Right cardiac atrium (tissue), 5 donors: ENCODE data around the gene SCARF2. TPM values are rescaled to one million over a fixed set of nuclear protein-coding genes. Genes with fewer than 3 reads are reported as not detected.
"Not testable (repeated sequence)": the region's sequence is repeated elsewhere in the genome, so short reads cannot be mapped to it uniquely, and the experiment has no call there.

Source experiments
- ATAC-seq, 2 donors: fragments of 200-7000 bp; cut with Tn5 transposase; one replicate each; pipeline versions ENCODE4 v1.8.0 to v1.9.1; 2020; ENCODE audit warnings: moderate library complexity in 2 of 2, mild to moderate bottlenecking in 1 of 2
- DNase-seq, 3 donors: peaks; one replicate each; pipeline ENCODE4 v3.0.0-alpha.2; 2020
- H3K27ac ChIP-seq: one replicate; pipeline ENCODE4 v1.5.1; 2013; ENCODE audit warnings: mild to moderate bottlenecking, low read length, control low read depth, moderate library complexity
- H3K27me3 ChIP-seq: one replicate; pipeline ENCODE4 v1.6.1; 2013; ENCODE audit not compliant: control insufficient read depth, insufficient read depth
- H3K4me1 ChIP-seq: one replicate; pipeline ENCODE4 v1.6.1; 2013; ENCODE audit warnings: low read length; ENCODE audit not compliant: control insufficient read depth, insufficient read depth
- H3K4me3 ChIP-seq: one replicate; pipeline ENCODE4 v1.5.1; 2013; ENCODE audit warnings: low read length, control low read depth
- H3K9me3 ChIP-seq: one replicate; pipeline ENCODE4 v1.6.1; 2013; ENCODE audit warnings: low read length; ENCODE audit not compliant: control insufficient read depth
- WGBS: extraction: QIAGEN DNeasy Blood & Tissue Kit; methylation state at CpG from one replicate; pipeline ENCODE4 v1.1.7; 2013; 5-methylcytosine and 5-hydroxymethylcytosine counted together
- intact Hi-C, 4 donors: fragments of 100-400 bp; cut with DNase I; formaldehyde crosslinking; loops; one replicate each; pipeline versions ENCODE4 v1.11.0 to v1.14.0; 2022 to 2023
- polyA plus RNA-seq: library from polyadenylated mRNA; stranded (reverse); fragments of 200-250 nt; gene quantifications from one replicate; pipeline ENCODE4 v1.2.3, GENCODE V29; 2013
- total RNA-seq, 4 donors: library from RNA; stranded (reverse); fragmentation: NEBNext Ultra II Directional; extraction: Animal tissue kit (Norgen Biotek cat#: 25700); gene quantifications; one replicate each; pipeline ENCODE4 v1.2.1, GENCODE V29; 2021
- donor health status: healthy with polysubstance abuse.
- donor health status: DM: no; HTN: yes; CAD: no.
- donor health status: DM: no; HTN: no; CAD: no.
- donor health status: DM: no; HTN: yes; CAD: no; lungs with severe emphysema.
- donor health status: DM: yes; HTN: yes; CAD: no.

Gene SCARF2
- total and polyA plus RNA-seq, 5 donors: 2.9 to 7.1 (median 4.8) TPM

GRCh38 chr22:20471126-20471833 lies 33.7 kb upstream of the SCARF2 start:
- no peak for ATAC-seq

DNA sequence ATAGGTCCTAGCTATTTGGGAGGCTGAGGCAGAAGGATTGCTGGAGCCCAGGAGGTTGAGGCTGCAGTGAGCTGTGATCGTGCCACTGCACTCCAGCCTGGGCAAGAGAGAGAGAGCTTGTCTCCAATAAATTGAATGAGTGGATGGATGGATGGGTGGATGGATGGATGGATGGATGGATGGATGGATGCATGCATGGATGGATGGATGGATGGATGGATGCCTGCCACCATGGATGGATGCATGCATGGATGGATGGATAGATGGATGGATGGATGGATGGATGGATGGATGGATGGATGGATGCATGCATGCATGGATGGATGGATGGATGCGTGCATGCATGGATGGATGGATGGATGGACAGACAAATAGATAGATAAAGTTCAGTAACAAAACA lies 32.9 kb upstream of the SCARF2 start:
- H3K4me3 ChIP-seq, DNase-seq, intact Hi-C loops, H3K27me3 ChIP-seq, ATAC-seq, H3K9me3 ChIP-seq, H3K27ac ChIP-seq, H3K4me1 ChIP-seq: not testable (repeated sequence)
- 99% methylated on average over 2 of the region's 2 CpGs for WGBS

More at GRCh38 chr22:20471126-20471833, 33.7 kb upstream of the SCARF2 start:
- peaks cover 2% of the 10 kb centered on the region for H3K4me1 ChIP-seq
- H3K9me3 ChIP-seq: no peaks in the 10 kb centered on the region
- 94% methylated on average over 9 of the region's 9 CpGs for WGBS
- intact Hi-C loops: no loop called here
- no peak overlapping the region for H3K27ac ChIP-seq
- no peak for DNase-seq
- H3K27me3 ChIP-seq: no peaks in the 10 kb centered on the region
- H3K4me3 ChIP-seq: no peak overlapping the region

- Histone ChIP-seq H3K9me3 (no peaks in the 10 kb centered on the region), H3K27ac (no peak overlapping the region), H3K4me3 (no peak overlapping the region), H3K27me3 (no peaks in the 10 kb centered on the region), H3K4me1 (no peaks in the 10 kb centered on the region)
- no peak for ATAC-seq
- peak in 1 of 3 donors; percentile 24 for DNase-seq
- intact Hi-C loops: no loop called here
- 77% methylated on average over 6 of the region's 6 CpGs for WGBS
Observed at GRCh38 chr22:20469110-20469868, 31.7 kb upstream of the SCARF2 start.

GRCh38 chr22:20466659-20467379 lies 29.2 kb upstream of the SCARF2 start:
- H3K27ac ChIP-seq: no peak overlapping the region
- DNase-seq (no peak), ATAC-seq (no peak)
- peaks cover 2% of the 10 kb centered on the region for H3K4me1 ChIP-seq
- 89% methylated on average over 3 of the region's 3 CpGs for WGBS
- no peak overlapping the region for H3K4me3 ChIP-seq
- H3K27me3 ChIP-seq: no peaks in the 10 kb centered on the region
- intact Hi-C loops: no loop called here
- H3K9me3 ChIP-seq: no peaks in the 10 kb centered on the region

DNA sequence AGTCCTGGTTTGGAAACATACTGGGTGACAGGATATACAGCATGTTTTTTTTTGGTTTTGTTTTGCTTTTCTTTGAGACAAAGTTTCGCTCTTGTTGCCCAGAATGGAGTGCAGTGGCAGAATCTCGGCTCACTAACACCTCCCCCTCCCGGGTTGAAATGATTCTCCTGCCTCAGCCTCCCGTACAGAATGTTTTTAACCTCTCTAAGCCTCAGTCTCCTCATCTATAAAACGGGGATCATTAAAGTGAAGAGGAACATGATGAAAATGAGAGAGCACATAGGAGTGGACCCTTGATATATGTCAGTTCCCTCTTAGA lies 28.1 kb upstream of the SCARF2 start:
- H3K27me3 ChIP-seq: no peaks in the 10 kb centered on the region
- ATAC-seq: no peak
- intact Hi-C loops: no loop called here
- no peak for DNase-seq
- H3K9me3 ChIP-seq: no peaks in the 10 kb centered on the region
- H3K4me1 ChIP-seq: peaks cover 2% of the 10 kb centered on the region
- no peak overlapping the region for H3K4me3 ChIP-seq
- WGBS: 89% methylated on average over 5 of the region's 5 CpGs
- H3K27ac ChIP-seq: no peak overlapping the region

DNA sequence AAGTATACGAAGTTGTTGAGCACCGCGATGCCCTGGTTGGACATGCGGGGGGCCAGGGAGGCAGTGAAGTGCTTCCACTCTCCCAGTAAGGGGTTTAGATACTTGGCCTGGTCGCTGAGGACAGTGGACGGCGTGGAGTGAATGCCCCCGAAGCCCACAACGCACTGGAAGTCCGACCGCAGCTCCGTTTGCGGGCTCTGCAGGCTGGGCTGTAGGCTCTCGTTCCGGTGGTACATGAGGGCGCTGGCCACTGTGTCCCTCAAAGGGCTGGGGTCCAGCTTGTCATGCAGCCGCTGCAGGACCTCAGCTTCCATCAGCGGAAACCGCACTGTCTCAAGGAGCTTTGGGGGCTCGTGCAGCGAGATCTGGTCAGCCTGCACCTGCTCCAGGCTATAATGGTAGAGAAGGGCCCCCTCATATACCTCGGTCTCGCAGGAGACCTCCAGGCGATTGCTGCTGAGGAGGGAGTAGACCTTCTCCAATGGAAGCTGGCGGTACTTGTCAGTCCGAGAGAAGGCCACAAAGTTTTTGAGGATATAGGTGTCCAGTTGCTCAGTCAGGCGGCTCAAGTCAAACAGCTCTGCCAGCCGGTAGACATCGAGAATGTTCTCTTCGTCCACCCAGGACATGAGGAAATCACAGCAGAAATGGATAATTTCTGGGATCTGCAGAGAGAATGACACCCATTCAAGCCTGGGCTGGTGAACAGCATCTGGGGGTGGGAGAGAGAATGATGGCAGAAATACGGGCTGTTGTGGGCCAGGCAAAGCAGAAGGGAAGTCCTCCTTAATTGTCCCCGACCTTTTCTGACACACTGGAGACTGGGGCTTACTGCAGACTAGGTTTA lies 27.5 kb upstream of the SCARF2 start:
- 94% methylated on average over 32 of the region's 32 CpGs for WGBS
- intact Hi-C loops: no loop called here
- H3K9me3 ChIP-seq: no peaks in the 10 kb centered on the region
- peaks cover 2% of the 10 kb centered on the region for H3K4me1 ChIP-seq
- DNase-seq (peak in 1 of 3 donors; percentile 32), ATAC-seq (no peak)
- H3K27me3 ChIP-seq: no peaks in the 10 kb centered on the region
- no peak overlapping the region for H3K27ac ChIP-seq
- no peak overlapping the region for H3K4me3 ChIP-seq

GRCh38 chr22:20464096-20464614 lies 26.5 kb upstream of the SCARF2 start:
- ATAC-seq (no peak), DNase-seq (peak in 2 of 3 donors; percentile 14 to 56)
- WGBS: 88% methylated on average over 11 of the region's 11 CpGs
- H3K9me3 ChIP-seq: no peaks in the 10 kb centered on the region
- intact Hi-C loops: no loop called here
- H3K27ac ChIP-seq: no peak overlapping the region
- peaks cover 2% of the 10 kb centered on the region for H3K4me1 ChIP-seq
- H3K4me3 ChIP-seq: no peak overlapping the region
- H3K27me3 ChIP-seq: no peaks in the 10 kb centered on the region

DNA sequence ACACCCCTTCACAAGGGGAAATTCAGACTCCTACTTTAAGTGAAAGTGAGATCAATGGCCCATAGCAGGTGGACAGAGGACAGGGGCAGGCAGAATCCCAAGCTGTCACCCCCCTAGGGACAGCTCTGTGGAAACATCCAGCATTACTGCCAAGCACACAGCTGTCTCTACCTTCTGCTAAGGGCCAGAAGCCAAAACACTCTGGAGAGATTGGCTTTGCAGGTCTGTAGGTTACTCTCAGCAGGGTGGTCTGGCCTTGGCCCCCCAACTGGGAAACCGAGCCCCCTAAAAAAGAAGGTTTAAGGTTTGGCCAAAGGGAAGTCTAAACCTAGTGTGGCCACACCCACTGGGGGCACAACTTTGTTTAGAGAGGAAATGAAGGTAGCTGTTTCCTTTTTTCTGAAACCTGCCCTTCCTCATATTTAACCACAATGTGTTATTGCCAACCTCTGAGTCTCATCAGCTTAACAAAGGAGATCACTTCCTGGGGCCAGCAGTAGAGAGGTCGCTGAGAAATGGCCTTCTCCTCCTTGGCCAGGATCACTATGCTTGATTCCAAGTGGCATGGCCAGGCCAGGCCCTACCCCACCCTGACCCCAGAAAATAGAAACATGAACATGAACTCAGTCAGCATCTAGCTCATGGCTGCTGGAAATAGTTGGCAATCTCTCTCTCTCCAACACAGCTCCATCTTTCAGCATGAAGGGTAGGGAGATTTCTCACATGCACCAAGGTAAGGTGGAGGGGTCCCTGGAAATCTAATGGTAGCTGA lies 25.9 kb upstream of the SCARF2 start:
- ATAC-seq: peak; percentile 10 to 45

DNA sequence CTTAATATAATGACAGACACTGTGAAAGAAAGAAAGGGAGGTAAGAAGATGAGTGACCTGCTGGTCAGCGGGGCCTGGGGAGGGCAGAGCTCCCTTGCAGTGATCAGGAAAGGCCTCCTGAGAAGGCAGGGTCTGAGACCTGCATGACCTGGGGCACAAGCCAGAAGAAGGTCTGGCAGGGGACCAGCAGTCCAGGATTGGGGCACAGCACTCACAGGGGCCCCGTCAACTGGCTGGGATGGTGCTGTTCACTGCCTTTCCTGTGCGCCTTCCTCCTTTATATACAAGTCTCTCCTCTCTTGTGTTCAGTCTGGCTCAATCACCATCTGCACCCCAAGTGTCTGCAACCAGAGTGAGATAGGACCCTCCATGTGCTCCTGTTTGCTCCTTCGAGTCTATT lies 22.2 kb upstream of the SCARF2 start:
- Histone ChIP-seq H3K9me3 (no peaks in the 10 kb centered on the region), H3K27me3 (no peaks in the 10 kb centered on the region), H3K27ac (no peak overlapping the region), H3K4me1 (peaks cover 2% of the 10 kb centered on the region), H3K4me3 (no peak overlapping the region)
- 96% methylated on average over 4 of the region's 4 CpGs for WGBS
- DNase-seq (peak in 1 of 3 donors; percentile 21), ATAC-seq (no peak)
- intact Hi-C loops: loop anchor here in 1 of 4 donors (5.0 kb wide), 1 partner anchor 38 kb away; no protein-coding TSS in a partner anchor

More for the DNA sequence above, 25.9 kb upstream of the SCARF2 start:
- Histone ChIP-seq H3K4me1 (peaks cover 2% of the 10 kb centered on the region), H3K9me3 (no peaks in the 10 kb centered on the region), H3K27me3 (no peaks in the 10 kb centered on the region), H3K27ac (no peak overlapping the region), H3K4me3 (no peak overlapping the region)
- intact Hi-C loops: no loop called here
- WGBS: 53% methylated on average over 2 of the region's 2 CpGs
- DNase-seq: peak in 1 of 3 donors; percentile 27

GRCh38 chr22:20459152-20459542 lies 21.5 kb upstream of the SCARF2 start:
- no peak overlapping the region for H3K4me3 ChIP-seq
- 90% methylated on average over 3 of the region's 3 CpGs for WGBS
- H3K27ac ChIP-seq: no peak overlapping the region
- H3K9me3 ChIP-seq: no peaks in the 10 kb centered on the region
- intact Hi-C loops: loop anchor here in 1 of 4 donors (5.0 kb wide), 1 partner anchor 37 kb away; no protein-coding TSS in a partner anchor
- peaks cover 2% of the 10 kb centered on the region for H3K4me1 ChIP-seq
- H3K27me3 ChIP-seq: no peaks in the 10 kb centered on the region
- DNase-seq: peak in 1 of 3 donors; percentile 16
- no peak for ATAC-seq
